ENCODE results near the gene PPDPF. TPM values are rescaled to one million over a fixed set of nuclear protein-coding genes. Genes with fewer than 3 reads are reported as not detected.

PPDPF gene
- total and polyA plus RNA-seq, 2 donors (not counting 1 experiment from before 2014, with no cell fraction given) = 93.5 to 162 TPM

DNA sequence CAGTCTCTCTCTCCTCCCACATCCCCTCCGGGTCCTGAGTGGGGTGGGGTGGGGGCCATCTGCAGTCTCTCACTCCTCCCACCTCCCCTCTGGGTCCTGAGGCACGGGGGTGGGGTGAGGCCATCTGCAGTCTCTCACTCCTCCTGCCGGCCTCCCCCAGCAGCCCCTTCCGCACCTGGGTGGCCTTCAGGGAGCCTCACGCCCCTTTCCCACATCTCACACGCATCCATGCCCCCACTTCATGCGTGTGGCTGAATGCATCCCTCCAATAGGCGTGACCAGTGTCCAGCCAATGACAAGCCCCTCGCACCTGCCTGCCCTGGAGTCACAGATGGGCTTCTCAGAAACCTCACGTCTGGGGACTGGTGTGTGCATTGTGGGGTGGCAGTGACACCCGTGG, 28.0 kb downstream of the PPDPF start:
- ATAC-seq (ENCODE audit: low read depth) = no peak
- peaks cover 64% of the 10 kb centered on the region for H3K4me1 Mint-ChIP-seq

DNA sequence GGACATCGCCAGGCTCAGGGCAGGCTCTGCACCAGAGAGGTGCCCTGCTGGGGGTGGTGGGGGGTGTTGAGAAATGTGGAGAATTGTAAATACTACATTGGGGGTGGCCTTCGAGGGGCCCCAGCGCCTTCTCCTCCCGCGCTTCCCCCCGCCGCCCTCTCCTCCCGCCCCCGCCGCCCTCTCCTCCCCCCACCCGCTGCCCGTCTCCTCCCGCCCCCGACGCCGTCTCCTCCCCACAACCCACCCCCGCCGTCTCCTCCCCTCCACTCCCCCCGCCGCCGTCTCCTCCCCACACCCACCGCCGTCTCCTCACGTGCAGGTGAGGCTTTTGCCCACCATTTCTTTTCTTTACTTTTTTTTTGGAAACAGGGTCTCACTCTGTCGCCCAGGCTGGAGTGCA, 28.5 kb downstream of the PPDPF start:
- 28% methylated on average over 4 of the region's 25 CpGs for WGBS (ENCODE audit: insufficient coverage)
- Histone ChIP-seq H3K27ac (ENCODE audit: low read length in 2 of 2) (no peak overlapping the region), H3K9ac (ENCODE audit: low read length) (no peak overlapping the region), H3K79me2 (ENCODE audit: control insufficient read depth, insufficient read depth, low read length) (no peaks in the 10 kb centered on the region), H3K4me3 (ENCODE audit: control extremely low read depth in 1 of 5, extremely low read depth in 1 of 5, insufficient read depth in 1 of 5, low read depth in 2 of 5, low read length in 4 of 5) (no peak overlapping the region), H3K9me3 (ENCODE audit: control extremely low read depth in 1 of 3, control insufficient read depth in 2 of 3, insufficient read depth in 1 of 3, low read length in 2 of 3) (peaks cover 0 to 5% (median 0%) of the 10 kb centered on the region in 3 donors), H2AFZ (ENCODE audit: insufficient read depth, low read depth, low read length, poor library complexity, severe bottlenecking) (no peak overlapping the region), H3K4me1 (ENCODE audit: control insufficient read depth in 2 of 2, insufficient read depth in 2 of 2, low read length in 2 of 2) (peaks cover 40 to 71% of the 10 kb centered on the region in 2 donors), H3K4me2 (replicated peaks; ENCODE audit: low read depth, low read length, poor library complexity, severe bottlenecking) (peak overlapping the region; percentile 8), H3K36me3 (replicated peaks in 1 of 2; ENCODE audit: control extremely low read depth in 1 of 2, control insufficient read depth in 1 of 2, extremely low read depth in 1 of 2, insufficient read depth in 2 of 2, low read length in 1 of 2) (no peaks in the 10 kb centered on the region), H4K20me1 (ENCODE audit: control insufficient read depth, insufficient read depth, low read length, poor library complexity, severe bottlenecking) (no peaks in the 10 kb centered on the region), H3K27me3 (replicated peaks in 1 of 4; ENCODE audit: control extremely low read depth in 1 of 4, control insufficient read depth in 3 of 4, insufficient read depth in 4 of 4, low read length in 3 of 4) (peaks cover 0 to 8% (median 1%) of the 10 kb centered on the region in 4 experiments)
- TF ChIP-seq EZH2 (IDR thresholded peaks at IDR 0.05; ENCODE audit: borderline replicate concordance, insufficient read depth, low read depth, low read length, poor library complexity, severe bottlenecking) = no peak
- TF ChIP-seq, protein P1, sequence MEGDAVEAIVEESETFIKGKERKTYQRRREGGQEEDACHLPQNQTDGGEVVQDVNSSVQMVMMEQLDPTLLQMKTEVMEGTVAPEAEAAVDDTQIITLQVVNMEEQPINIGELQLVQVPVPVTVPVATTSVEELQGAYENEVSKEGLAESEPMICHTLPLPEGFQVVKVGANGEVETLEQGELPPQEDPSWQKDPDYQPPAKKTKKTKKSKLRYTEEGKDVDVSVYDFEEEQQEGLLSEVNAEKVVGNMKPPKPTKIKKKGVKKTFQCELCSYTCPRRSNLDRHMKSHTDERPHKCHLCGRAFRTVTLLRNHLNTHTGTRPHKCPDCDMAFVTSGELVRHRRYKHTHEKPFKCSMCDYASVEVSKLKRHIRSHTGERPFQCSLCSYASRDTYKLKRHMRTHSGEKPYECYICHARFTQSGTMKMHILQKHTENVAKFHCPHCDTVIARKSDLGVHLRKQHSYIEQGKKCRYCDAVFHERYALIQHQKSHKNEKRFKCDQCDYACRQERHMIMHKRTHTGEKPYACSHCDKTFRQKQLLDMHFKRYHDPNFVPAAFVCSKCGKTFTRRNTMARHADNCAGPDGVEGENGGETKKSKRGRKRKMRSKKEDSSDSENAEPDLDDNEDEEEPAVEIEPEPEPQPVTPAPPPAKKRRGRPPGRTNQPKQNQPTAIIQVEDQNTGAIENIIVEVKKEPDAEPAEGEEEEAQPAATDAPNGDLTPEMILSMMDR (IDR thresholded peaks at IDR 0.05) = no peak
- intact Hi-C loops (cut with micrococcal nuclease) = no loop called here
- ATAC-seq (ENCODE audit: low read depth) = no peak
- peaks cover 60% of the 10 kb centered on the region for H3K4me1 Mint-ChIP-seq
- no peak overlapping the region for H3K4me3 Mint-ChIP-seq
- peak overlapping the region; percentile 15 for H3K27ac Mint-ChIP-seq
- CTCF ChIA-PET = no interaction called here
- POLR2A ChIA-PET = no interaction called here
- H3K27me3 Mint-ChIP-seq = no peaks in the 10 kb centered on the region
- DNase-seq = no peak
- H3K9me3 Mint-ChIP-seq (ENCODE audit: insufficient read depth) = no peaks in the 10 kb centered on the region

More for the DNA sequence above, 28.0 kb downstream of the PPDPF start:
- no peak overlapping the region for H3K27ac ChIP-seq (ENCODE audit: low read length in 2 of 2)
- H3K4me1 ChIP-seq (ENCODE audit: control insufficient read depth in 2 of 2, insufficient read depth in 2 of 2, low read length in 2 of 2) = peaks cover 42 to 72% of the 10 kb centered on the region in 2 donors
- 26% methylated on average over 9 of the region's 11 CpGs for WGBS (ENCODE audit: insufficient coverage)
- POLR2A ChIA-PET = no interaction called here
- H2AFZ ChIP-seq (ENCODE audit: insufficient read depth, low read depth, low read length, poor library complexity, severe bottlenecking) = no peak overlapping the region
- TF ChIP-seq, protein P1 (IDR thresholded peaks at IDR 0.05) = no peak
- no peak for TF ChIP-seq EZH2 (IDR thresholded peaks at IDR 0.05; ENCODE audit: borderline replicate concordance, insufficient read depth, low read depth, low read length, poor library complexity, severe bottlenecking)
- no peaks in the 10 kb centered on the region for H3K9me3 Mint-ChIP-seq (ENCODE audit: insufficient read depth)
- peaks cover 0 to 5% (median 0%) of the 10 kb centered on the region in 3 donors for H3K9me3 ChIP-seq (ENCODE audit: control extremely low read depth in 1 of 3, control insufficient read depth in 2 of 3, insufficient read depth in 1 of 3, low read length in 2 of 3)
- no peaks in the 10 kb centered on the region for H3K36me3 ChIP-seq (replicated peaks in 1 of 2; ENCODE audit: control extremely low read depth in 1 of 2, control insufficient read depth in 1 of 2, extremely low read depth in 1 of 2, insufficient read depth in 2 of 2, low read length in 1 of 2)
- H3K27ac Mint-ChIP-seq = peak overlapping the region; percentile 15
- CTCF ChIA-PET = interaction anchor here (1.2 to 1.5 kb wide), 2 partner anchors 10 to 19 kb away, joined by 3 read pairs; no protein-coding TSS in a partner anchor
- intact Hi-C loops (cut with micrococcal nuclease) = no loop called here
- H3K27me3 Mint-ChIP-seq = no peaks in the 10 kb centered on the region
- no peak overlapping the region for H3K4me3 ChIP-seq (ENCODE audit: control extremely low read depth in 1 of 5, extremely low read depth in 1 of 5, insufficient read depth in 1 of 5, low read depth in 2 of 5, low read length in 4 of 5)
- no peak for DNase-seq
- H3K79me2 ChIP-seq (ENCODE audit: control insufficient read depth, insufficient read depth, low read length) = no peaks in the 10 kb centered on the region
- H3K4me3 Mint-ChIP-seq = no peak overlapping the region
- H4K20me1 ChIP-seq (ENCODE audit: control insufficient read depth, insufficient read depth, low read length, poor library complexity, severe bottlenecking) = no peaks in the 10 kb centered on the region
- H3K9ac ChIP-seq (ENCODE audit: low read length) = no peak overlapping the region
- peak overlapping the region; percentile 8 for H3K4me2 ChIP-seq (replicated peaks; ENCODE audit: low read depth, low read length, poor library complexity, severe bottlenecking)
- H3K27me3 ChIP-seq (replicated peaks in 1 of 4; ENCODE audit: control extremely low read depth in 1 of 4, control insufficient read depth in 3 of 4, insufficient read depth in 4 of 4, low read length in 3 of 4) = peaks cover 0 to 8% (median 1%) of the 10 kb centered on the region in 4 experiments

All from B cell (primary cell).